Endometrium (tissue), 2 donors: ENCODE results near the gene DCLK3.

Experiments
- FAIRE-seq: peaks from 2 replicates; lab custom pipeline; 2012; peaks lifted over from hg19 to GRCh38; lab: Jason Lieb, UNC
- donor health status: control.
- donor health status: control.

DCLK3 gene

GRCh38 chr3:36674816-36675215 lies 89.5 kb downstream of the DCLK3 start:
- no peak for FAIRE-seq

- no peak for FAIRE-seq
These were observed 94.6 kb downstream of the DCLK3 start for GRCh38 chr3:36669764-36670163.

DNA sequence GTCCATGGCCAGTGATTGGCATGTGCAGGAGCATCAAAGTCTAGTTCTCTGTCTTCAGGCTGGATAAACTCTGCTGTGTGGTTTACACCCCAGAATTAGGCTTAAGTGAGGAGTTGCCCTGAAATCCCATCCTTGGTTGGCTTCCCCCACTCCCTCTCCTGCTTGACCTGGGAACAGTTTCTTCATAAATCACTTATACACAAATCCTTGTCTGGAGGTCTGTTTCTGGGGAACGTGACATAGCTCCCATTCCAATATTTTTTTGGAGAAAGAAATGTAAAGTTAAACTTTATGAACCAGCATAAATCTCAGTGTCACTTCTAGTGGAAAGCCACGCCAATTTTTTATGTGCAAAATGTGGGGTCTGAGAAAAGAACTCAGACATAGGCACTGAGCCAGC lies 98.2 kb downstream of the DCLK3 start:
- no peak for FAIRE-seq

DNA sequence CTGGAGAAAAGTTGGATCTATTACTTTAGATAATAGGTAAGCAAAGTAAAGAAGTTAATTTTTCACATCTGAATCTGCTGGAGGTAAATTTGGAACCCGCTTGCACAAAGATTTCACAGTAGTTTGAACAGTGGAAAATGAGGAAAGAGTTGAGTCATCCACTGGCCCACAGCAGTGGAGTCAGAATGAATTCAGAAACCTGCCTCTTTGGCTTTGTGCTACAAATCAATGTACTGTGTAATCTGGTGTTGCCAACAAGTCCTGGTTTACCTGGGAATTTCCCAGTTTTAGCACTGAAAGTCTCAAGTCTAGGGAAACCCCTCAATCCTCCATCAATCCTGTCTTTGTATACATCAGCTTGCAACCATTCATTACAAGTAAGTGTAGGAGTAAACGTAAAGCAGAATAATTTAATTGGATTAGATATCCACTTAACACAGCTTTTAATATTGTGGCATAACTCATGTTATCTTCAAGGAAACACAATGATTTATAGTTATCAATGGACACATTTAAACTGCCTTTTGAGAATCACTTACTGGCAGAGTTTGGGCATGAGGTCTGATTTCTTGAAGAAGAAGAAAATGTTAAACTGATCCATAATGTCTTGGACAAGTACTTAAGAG lies 100.6 kb downstream of the DCLK3 start:
- no peak for FAIRE-seq

GRCh38 chr3:36662626-36663025 lies 101.7 kb downstream of the DCLK3 start:
- FAIRE-seq, result no peak
